Measurements from ENCODE around the gene IRF8.

IRF8 gene

GRCh38 chr16:85967111-85967510 is 68.1 kb downstream of the IRF8 start:
- H3K9me3 ChIP-seq, result no peaks in the 10 kb centered on the region
- H3K4me1 ChIP-seq, result no peaks in the 10 kb centered on the region
- H3K4me3 ChIP-seq, result no peak overlapping the region
- peaks cover 11% of the 10 kb centered on the region for H3K27me3 ChIP-seq (ENCODE audit: low read depth)
- in situ Hi-C loops (cut with MboI; ENCODE audit: low sequenced_read_pairs), result no loop called here
- no peaks in the 10 kb centered on the region for H3K36me3 ChIP-seq (replicated peaks)
- DNase-seq (ENCODE audit: low spot score in 2 of 2), result no peak

DNA sequence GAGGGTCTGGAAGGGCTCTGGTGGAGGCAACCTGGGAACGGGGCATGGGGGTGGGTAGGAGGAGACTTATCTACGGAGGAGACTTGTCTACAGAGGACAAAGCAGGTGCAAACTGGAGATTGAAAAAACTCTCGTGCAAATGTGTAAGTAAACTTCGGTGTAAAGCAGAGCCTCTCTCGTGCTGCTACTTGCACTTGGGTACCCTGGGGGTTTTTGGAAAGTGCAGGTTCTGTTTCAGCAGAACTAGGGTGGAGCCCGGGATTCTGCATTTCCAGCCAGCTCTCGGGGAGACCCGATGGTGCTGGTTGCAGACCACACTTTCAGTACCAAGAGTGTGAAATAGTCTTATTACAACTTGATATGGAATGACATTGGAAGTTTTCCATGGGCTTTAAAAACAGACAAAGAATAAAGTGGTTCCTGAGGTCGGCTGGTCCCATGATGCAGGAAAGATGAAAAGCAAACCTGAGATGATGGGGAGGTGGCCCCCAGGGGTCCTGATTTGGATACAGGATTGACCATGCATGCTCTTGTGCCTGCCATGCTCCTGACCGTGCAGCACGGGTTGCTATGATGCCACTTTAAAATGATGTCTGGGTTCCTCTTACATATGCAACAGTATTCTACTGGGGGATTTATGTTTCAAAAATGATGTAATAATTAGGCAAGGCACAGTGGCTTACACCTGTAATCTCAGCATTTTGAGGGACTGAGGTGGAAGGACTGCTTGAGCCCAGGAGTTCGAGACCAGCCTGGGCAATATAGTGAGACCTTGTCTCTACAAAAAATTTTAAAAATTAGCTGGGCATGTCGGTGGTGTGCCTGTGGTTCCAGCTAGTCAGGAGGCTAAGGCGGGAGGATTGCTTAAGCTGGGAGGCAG is 69.3 kb downstream of the IRF8 start:
- no peak for DNase-seq (ENCODE audit: low spot score in 2 of 2)
- Histone ChIP-seq H3K27me3 (ENCODE audit: low read depth) (peaks cover 11% of the 10 kb centered on the region), H3K36me3 (replicated peaks) (no peaks in the 10 kb centered on the region), H3K4me3 (no peak overlapping the region), H3K4me1 (no peaks in the 10 kb centered on the region), H3K9me3 (no peaks in the 10 kb centered on the region)
- in situ Hi-C loops (cut with MboI; ENCODE audit: low sequenced_read_pairs), result no loop called here

DNA sequence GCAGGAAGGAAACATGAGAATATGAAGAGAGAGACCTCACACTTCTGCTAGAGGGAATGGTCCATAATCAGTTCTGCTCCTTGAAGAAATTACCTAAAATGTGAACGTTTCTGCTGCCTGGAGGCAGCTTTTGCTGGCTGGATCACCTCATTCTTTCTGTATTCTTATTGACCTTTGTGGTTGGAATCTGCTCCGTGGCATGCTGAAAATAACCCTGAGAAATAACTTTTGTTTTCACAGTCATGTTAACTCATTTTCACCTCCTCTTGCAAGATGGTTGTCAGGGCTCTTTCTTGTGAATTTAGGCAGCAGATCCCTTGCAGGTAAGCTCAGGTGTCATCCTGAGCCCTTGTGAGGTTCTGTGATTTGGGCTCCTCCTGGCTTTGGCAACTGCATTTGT is 70.2 kb downstream of the IRF8 start:
- DNase-seq (ENCODE audit: low spot score in 2 of 2), result no peak
- Histone ChIP-seq H3K36me3 (replicated peaks) (no peaks in the 10 kb centered on the region), H3K9me3 (no peaks in the 10 kb centered on the region), H3K27me3 (ENCODE audit: low read depth) (peaks cover 11% of the 10 kb centered on the region), H3K4me3 (no peak overlapping the region), H3K4me1 (no peaks in the 10 kb centered on the region)
- in situ Hi-C loops (cut with MboI; ENCODE audit: low sequenced_read_pairs), result no loop called here

GRCh38 chr16:85969591-85969990 is 70.6 kb downstream of the IRF8 start:
- DNase-seq (ENCODE audit: low spot score in 2 of 2), result no peak
- in situ Hi-C loops (cut with MboI; ENCODE audit: low sequenced_read_pairs), result no loop called here
- H3K27me3 ChIP-seq (ENCODE audit: low read depth), result peaks cover 11% of the 10 kb centered on the region

DNA sequence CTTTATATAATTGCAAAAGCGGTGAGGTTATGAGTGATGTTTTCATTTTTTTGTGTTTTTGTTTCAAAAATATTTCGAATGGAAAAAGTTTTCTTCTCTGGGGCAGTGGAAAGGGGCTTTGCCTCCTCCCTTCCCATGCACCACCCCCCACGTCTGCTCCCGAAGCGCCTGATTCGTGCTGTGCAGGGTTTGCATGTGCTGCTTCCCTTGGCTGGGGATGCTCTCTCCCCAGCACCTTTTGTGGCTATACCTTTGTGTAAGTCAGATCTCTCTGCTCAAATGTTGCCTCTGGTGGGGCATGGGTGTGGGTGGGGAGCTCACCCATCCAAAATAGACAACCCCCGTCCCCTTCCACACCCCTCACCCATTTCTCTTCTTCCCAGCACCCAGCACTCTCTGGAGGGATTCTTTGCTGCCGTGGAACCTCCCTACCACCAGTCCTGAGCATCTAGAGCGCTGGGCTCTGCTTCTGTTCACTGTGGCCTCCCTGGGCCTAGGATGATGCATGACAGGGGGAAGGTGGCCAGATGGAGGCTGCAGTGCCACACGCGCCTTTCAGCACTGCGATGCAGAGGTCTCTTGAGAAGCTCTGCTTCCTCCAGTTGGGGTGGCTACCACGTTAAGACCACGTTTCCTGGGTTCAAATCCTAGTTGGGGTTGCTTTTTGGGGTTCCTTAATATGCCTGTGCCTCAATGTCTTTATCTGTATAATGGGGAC is 71.2 kb downstream of the IRF8 start:
- no peak for DNase-seq (ENCODE audit: low spot score in 2 of 2)
- Histone ChIP-seq H3K36me3 (replicated peaks) (no peaks in the 10 kb centered on the region), H3K4me1 (no peaks in the 10 kb centered on the region), H3K9me3 (no peaks in the 10 kb centered on the region; the same call in 1 of the 2 replicates), H3K27me3 (ENCODE audit: low read depth) (peaks cover 11% of the 10 kb centered on the region), H3K4me3 (no peak overlapping the region)
- in situ Hi-C loops (cut with MboI; ENCODE audit: low sequenced_read_pairs), result loop anchor here (5.0 kb wide), 1 partner anchor 48 kb away; no protein-coding TSS in a partner anchor

More at GRCh38 chr16:85969591-85969990, 70.6 kb downstream of the IRF8 start:
- Histone ChIP-seq H3K4me3 (no peak overlapping the region), H3K36me3 (replicated peaks) (no peaks in the 10 kb centered on the region), H3K4me1 (no peaks in the 10 kb centered on the region), H3K9me3 (no peaks in the 10 kb centered on the region; the same call in 1 of the 2 replicates)

DNA sequence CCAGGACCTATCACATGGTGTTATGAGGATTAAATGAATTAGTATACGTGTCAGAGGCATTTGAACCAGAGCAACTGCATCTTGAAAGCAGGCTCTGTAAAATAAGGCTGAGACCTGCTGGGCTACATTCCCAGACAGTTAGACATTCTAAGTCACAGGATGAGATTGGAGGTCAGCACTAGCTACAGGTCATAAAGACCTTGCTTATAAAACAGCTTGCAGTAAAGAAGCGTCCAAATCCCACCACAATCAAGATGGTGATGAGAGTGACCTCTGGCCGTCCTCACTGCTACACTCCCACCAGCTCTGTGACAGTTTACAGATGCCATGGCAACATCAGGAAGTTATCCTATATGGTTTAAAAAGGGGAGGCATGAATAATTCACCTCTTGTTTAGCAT is 71.8 kb downstream of the IRF8 start:
- DNase-seq (ENCODE audit: low spot score in 2 of 2), result no peak
- no peaks in the 10 kb centered on the region for H3K36me3 ChIP-seq (replicated peaks)
- H3K27me3 ChIP-seq (ENCODE audit: low read depth), result peaks cover 11% of the 10 kb centered on the region
- in situ Hi-C loops (cut with MboI; ENCODE audit: low sequenced_read_pairs), result loop anchor here (5.0 kb wide), 1 partner anchor 48 kb away; no protein-coding TSS in a partner anchor
- no peak overlapping the region for H3K4me3 ChIP-seq
- H3K9me3 ChIP-seq, result no peaks in the 10 kb centered on the region; the same call in 1 of the 2 replicates
- H3K4me1 ChIP-seq, result no peaks in the 10 kb centered on the region
